GM18499 (cell line): ENCODE data around the gene TTF1.

Experiments
- ATAC-seq: cut with Tn5 transposase; IDR thresholded peaks from one replicate; pipeline ENCODE4 v1.9.1; 2021; ENCODE audit warnings: moderate number of reproducible peaks; ENCODE audit not compliant: insufficient read depth, unreplicated experiment

Gene TTF1

GRCh38 chr9:132369421-132369820 is 37.2 kb downstream of the TTF1 start:
- no peak for ATAC-seq

GRCh38 chr9:132367613-132368313 is 38.9 kb downstream of the TTF1 start:
- no peak for ATAC-seq

- no peak for ATAC-seq
Observed at GRCh38 chr9:132366481-132366880, 40.2 kb downstream of the TTF1 start.

- no peak for ATAC-seq
Observed at GRCh38 chr9:132365986-132366385, 40.7 kb downstream of the TTF1 start.

- ATAC-seq = no peak
Observed at GRCh38 chr9:132364068-132364467, 42.6 kb downstream of the TTF1 start.

GRCh38 chr9:132357764-132358163 is 48.9 kb downstream of the TTF1 start:
- no peak for ATAC-seq

GRCh38 chr9:132356324-132356924 is 50.2 kb downstream of the TTF1 start:
- ATAC-seq = no peak

GRCh38 chr9:132354637-132355355 is 51.8 kb downstream of the TTF1 start, which contains the start of gene SETX:
Gene SETX, minus strand, starts transcription at chr9:132354986. Its CDS starts 5,558 bp downstream, at chr9:132349428.
- peak; percentile 59 for ATAC-seq

GRCh38 chr9:132351404-132352045 is 55.1 kb downstream of the TTF1 start:
- no peak for ATAC-seq

GRCh38 chr9:132350861-132351315 is 55.8 kb downstream of the TTF1 start:
- ATAC-seq = no peak

GRCh38 chr9:132348676-132349075 is 58.0 kb downstream of the TTF1 start:
- ATAC-seq = no peak

- no peak for ATAC-seq
Observed at GRCh38 chr9:132346177-132346576, 60.5 kb downstream of the TTF1 start.

- ATAC-seq = no peak
Observed at GRCh38 chr9:132341177-132341840, 65.3 kb downstream of the TTF1 start.

- ATAC-seq = no peak
Observed at GRCh38 chr9:132334364-132334763, 72.3 kb downstream of the TTF1 start.

- no peak for ATAC-seq
Observed at GRCh38 chr9:132333556-132333955, 73.1 kb downstream of the TTF1 start.

- ATAC-seq = no peak
Observed at GRCh38 chr9:132328580-132328979, 78.1 kb downstream of the TTF1 start.

GRCh38 chr9:132327537-132327936 is 79.1 kb downstream of the TTF1 start:
- ATAC-seq = no peak
